AG10803 (cell line): ENCODE results near the gene IL6R.

Experiments used
- DNase-seq: peaks from one replicate; pipeline ENCODE4 v3.0.0; 2010; ENCODE audit warnings: low read depth
- H3K4me3 ChIP-seq: 2 replicates; pipeline ENCODE4 v1.5.1; 2011; ENCODE audit warnings: mild to moderate bottlenecking, low read length, control low read depth
- CTCF ChIP-seq: conservative IDR thresholded peaks from 2 replicates; pipeline ENCODE4 v1.5.1; 2011; ENCODE audit warnings: mild to moderate bottlenecking, low read length, control low read depth, inconsistent platforms

The IL6R gene

GRCh38 chr1:154402409-154402921, 2.7 kb upstream of the IL6R start:
- TF ChIP-seq CTCF: no peak
- H3K4me3 ChIP-seq: no peak overlapping the region
- no peak for DNase-seq

DNA sequence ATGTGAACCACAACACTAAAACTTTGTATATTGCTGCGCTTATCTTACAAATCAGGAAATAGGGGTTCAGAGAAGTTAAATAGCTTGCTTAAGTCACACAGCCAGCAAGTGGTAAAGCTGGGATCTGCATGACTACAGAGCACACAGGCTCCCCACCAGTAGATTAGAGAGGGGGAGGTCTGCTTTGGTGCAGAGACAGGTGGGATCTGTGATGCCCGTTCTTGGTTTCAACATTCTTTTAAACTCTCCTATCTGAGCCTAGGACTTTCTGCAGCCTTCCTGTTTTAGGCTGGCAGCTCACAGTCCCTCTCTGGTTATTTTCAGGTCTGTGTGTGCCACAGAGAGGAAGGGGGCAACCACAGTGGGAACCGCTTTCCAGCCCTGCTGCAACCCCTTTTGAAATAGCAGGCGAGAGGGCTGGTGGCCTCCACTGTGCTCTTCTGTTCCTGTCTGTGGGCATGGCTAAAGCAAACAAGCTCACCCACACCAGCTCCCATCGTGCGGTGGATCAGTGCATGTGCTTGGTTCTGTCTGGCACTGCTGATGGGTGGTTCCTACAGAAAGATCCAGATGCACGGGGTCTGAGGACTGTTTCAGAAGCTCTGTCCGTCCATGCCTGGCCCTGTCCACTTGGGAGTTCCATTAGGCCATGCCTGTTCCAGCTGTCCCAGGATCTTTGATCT, 1.7 kb upstream of the IL6R start:
- no peak overlapping the region for H3K4me3 ChIP-seq
- no peak for DNase-seq
- no peak for TF ChIP-seq CTCF

DNA sequence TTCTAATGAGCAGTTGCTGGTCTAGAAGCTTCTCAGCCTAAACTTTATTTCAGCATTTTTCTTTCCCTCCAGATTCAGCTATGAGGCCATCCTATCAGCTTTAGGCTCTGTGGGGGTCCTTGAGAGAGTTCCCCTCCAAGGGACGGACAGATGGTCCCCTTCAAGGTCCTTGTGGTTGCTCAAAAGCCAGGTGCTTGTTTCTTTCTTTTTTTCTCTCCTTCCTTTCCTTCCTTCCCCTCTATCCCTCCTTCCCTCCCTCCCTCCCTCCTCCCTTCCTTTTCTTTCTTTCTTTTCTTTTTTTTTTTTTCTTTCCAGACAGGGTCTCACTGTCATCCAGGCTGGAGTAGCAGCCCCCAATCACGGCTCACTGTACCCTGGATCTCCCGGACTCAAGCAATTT, 1.2 kb upstream of the IL6R start:
- DNase-seq: no peak
- no peak for TF ChIP-seq CTCF
- no peak overlapping the region for H3K4me3 ChIP-seq

DNA sequence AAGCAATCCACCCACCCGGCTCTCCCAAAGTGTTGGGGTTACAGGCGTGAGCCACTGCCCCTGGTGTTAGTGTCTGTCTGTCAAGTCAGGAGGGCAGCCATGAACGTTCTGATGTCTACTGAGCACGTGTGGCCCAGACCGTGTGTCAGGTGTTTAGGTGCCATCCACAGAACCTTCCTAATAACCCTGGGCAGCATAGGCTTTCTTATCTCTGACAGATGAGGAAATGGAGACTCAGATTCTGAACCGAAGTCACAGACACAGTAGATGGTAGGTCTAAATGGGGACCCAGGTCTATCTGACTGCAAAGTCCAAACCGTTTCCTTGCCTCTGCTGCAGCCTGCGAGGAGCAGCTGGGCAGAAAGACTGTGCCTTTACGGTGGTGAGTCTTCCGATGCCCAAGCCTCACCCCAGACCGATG, 622 bp upstream of the IL6R start:
- peak overlapping the region; percentile 91 for H3K4me3 ChIP-seq
- DNase-seq: no peak
- TF ChIP-seq CTCF: no peak

DNA sequence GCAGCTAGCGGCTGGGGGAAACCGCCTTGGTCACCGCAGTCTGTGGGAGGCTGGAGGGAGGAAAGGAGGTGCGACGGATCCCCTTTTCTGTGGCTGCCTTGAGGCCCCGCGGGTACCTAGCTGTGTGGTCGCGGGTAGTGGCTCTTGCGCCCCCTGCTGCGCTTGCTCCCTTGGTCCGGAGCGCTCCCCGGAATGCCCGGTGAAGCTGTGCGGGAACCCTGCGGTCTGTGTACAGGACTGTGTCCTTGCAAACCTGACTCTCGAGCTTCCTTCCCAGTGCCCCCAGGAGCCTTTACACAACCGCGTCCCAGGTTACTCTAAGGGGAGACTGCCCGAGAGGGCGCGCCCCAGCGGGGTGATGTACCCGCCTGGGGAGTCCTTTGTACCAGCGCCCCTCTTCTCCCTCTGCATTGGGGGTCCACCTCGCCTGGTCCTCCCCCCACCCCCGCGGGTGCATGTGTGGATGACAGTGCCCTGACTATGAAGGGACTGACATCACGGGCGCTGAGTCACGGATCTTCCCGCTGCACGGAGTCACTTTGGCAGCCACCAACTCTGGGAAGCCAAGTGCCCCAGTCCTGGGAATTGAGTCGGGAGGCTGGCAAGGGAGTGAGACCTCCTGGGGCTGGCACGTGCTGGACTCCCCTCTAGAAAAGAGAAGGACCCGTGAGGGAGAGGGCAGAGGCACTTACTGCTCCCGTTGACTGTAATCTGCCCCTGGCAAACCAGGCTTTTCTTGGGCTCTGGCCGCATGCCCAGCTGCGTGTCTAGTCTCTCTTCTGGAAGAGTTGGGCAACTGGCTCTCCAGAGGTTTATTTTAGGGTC, 816 bp downstream of the IL6R start:
- peak overlapping the region; percentile 91 for H3K4me3 ChIP-seq
- peak; percentile 68 for DNase-seq
- TF ChIP-seq CTCF: peak; percentile 60

GRCh38 chr1:154406572-154406879, 1.4 kb downstream of the IL6R start:
- DNase-seq: no peak
- no peak for TF ChIP-seq CTCF
- H3K4me3 ChIP-seq: peak overlapping the region; percentile 91

- peak overlapping the region; percentile 91 for H3K4me3 ChIP-seq
- no peak for DNase-seq
- no peak for TF ChIP-seq CTCF
Observed at GRCh38 chr1:154406886-154407197, 1.7 kb downstream of the IL6R start.
